Mucosa of descending colon (tissue), 3 donors: Measurements from ENCODE around the gene APOC3. TPM values are rescaled to one million over a fixed set of nuclear protein-coding genes. Genes with fewer than 3 reads are reported as not detected.

Experiments used
- ATAC-seq: fragments of 200-7000 bp; cut with Tn5 transposase; one replicate; pipeline ENCODE4 v1.9.1; 2020; ENCODE audit warnings: mild to moderate bottlenecking, moderate library complexity
- DNase-seq, 3 donors: peaks; one replicate each; pipeline ENCODE4 v3.0.0-alpha.2; 2020
- H3K36me3 ChIP-seq: fragments of 200-600 bp; one replicate; pipeline ENCODE4 v1.8.0; 2021; ENCODE audit warnings: low read depth, mild to moderate bottlenecking
- H3K4me1 ChIP-seq: fragments of 200-600 bp; one replicate; pipeline ENCODE4 v1.8.0; 2021; ENCODE audit warnings: low read depth, mild to moderate bottlenecking
- H3K4me3 ChIP-seq: fragments of 200-600 bp; one replicate; pipeline ENCODE4 v1.8.0; 2021; ENCODE audit warnings: mild to moderate bottlenecking
- H3K9me3 ChIP-seq: fragments of 200-600 bp; one replicate; pipeline ENCODE4 v1.8.0; 2021; ENCODE audit warnings: mild to moderate bottlenecking
- intact Hi-C, 2 donors: fragments of 100-400 bp; cut with DNase I in 1 of 2; cut with micrococcal nuclease in 1 of 2; formaldehyde crosslinking; loops; one replicate each; pipeline versions ENCODE4 v1.11.0 to v1.11.1; 2022; cut with DNase I, micrococcal nuclease
- total RNA-seq, 3 donors: library from RNA; stranded (reverse); fragmentation: NEBNext Ultra II Directional in 2 of 3; extraction: Animal tissue kit (Norgen Biotek cat#: 25700) in 2 of 3; gene quantifications; one replicate each; pipeline versions ENCODE4 v1.2.1 to v1.2.4, GENCODE V29; 2021 to 2023
- TF ChIP-seq, protein P1 (sequence below): fragments of 200-600 bp; IDR thresholded peaks from one replicate; pipeline ENCODE4 v1.8.0; 2022; ENCODE audit warnings: antibody characterized with exemption, mild to moderate bottlenecking
- donor health status: DM: no; HTN: no; CAD: no; lungs with moderate emphysema.
- donor health status: DM: no; HTN: no; CAD: no.
- donor health status: DM: no; HTN: yes; CAD: no.

APOC3 gene
- total RNA-seq, 3 donors from 2014 or later: 0.60 TPM; not detected in 2

GRCh38 chr11:116823031-116823843 is 6.5 kb upstream of the APOC3 start, which contains the start of gene APOA4:
Gene APOA4, minus strand, starts transcription at chr11:116823304. Its CDS starts 113 bp downstream, at chr11:116823191.
- intact Hi-C loops: no loop called here
- TF ChIP-seq, protein P1, sequence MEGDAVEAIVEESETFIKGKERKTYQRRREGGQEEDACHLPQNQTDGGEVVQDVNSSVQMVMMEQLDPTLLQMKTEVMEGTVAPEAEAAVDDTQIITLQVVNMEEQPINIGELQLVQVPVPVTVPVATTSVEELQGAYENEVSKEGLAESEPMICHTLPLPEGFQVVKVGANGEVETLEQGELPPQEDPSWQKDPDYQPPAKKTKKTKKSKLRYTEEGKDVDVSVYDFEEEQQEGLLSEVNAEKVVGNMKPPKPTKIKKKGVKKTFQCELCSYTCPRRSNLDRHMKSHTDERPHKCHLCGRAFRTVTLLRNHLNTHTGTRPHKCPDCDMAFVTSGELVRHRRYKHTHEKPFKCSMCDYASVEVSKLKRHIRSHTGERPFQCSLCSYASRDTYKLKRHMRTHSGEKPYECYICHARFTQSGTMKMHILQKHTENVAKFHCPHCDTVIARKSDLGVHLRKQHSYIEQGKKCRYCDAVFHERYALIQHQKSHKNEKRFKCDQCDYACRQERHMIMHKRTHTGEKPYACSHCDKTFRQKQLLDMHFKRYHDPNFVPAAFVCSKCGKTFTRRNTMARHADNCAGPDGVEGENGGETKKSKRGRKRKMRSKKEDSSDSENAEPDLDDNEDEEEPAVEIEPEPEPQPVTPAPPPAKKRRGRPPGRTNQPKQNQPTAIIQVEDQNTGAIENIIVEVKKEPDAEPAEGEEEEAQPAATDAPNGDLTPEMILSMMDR: no peak
- H3K4me3 ChIP-seq: no peak within 1 kb of the TSS
- ATAC-seq: no peak
- H3K9me3 ChIP-seq: no peaks in the 10 kb centered on the region
- no peaks in the 10 kb centered on the region for H3K36me3 ChIP-seq
- no peak for DNase-seq
- H3K4me1 ChIP-seq: no peaks in the 10 kb centered on the region

DNA sequence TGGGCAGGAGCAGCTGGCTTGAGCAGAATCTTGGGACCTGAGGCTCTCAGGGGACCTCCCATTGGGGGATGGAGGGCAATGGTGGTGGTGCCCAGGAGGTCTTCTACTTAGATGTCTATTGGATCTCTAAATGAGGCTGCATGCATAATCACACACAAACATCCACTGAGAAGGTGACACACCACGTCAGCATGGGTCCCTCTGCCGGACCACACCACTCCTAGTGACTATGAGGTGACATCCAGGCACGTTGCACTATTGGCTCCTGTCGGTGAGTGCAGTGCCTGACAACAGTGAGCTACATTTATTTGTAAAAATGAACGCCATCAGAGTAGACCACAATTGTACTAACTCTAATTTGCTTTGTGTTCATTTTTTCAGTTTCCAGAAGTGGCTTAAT is 4.3 kb upstream of the APOC3 start:
- intact Hi-C loops: no loop called here
- TF ChIP-seq, protein P1: no peak
- Histone ChIP-seq H3K9me3 (no peaks in the 10 kb centered on the region), H3K4me1 (no peaks in the 10 kb centered on the region), H3K36me3 (no peaks in the 10 kb centered on the region), H3K4me3 (no peak overlapping the region)
- ATAC-seq (no peak), DNase-seq (no peak)

- H3K9me3 ChIP-seq: no peaks in the 10 kb centered on the region
- H3K36me3 ChIP-seq: no peaks in the 10 kb centered on the region
- H3K4me1 ChIP-seq: no peaks in the 10 kb centered on the region
- no peak for DNase-seq
- no peak for ATAC-seq
- TF ChIP-seq, protein P1: no peak
- no peak overlapping the region for H3K4me3 ChIP-seq
- intact Hi-C loops: no loop called here
Measured at GRCh38 chr11:116825854-116826750, 3.6 kb upstream of the APOC3 start.

- H3K4me1 ChIP-seq: no peaks in the 10 kb centered on the region
- H3K9me3 ChIP-seq: no peaks in the 10 kb centered on the region
- ATAC-seq (no peak), DNase-seq (no peak)
- no peak overlapping the region for H3K4me3 ChIP-seq
- TF ChIP-seq, protein P1: no peak
- no peaks in the 10 kb centered on the region for H3K36me3 ChIP-seq
- intact Hi-C loops: no loop called here
Measured at GRCh38 chr11:116826751-116827431, 2.8 kb upstream of the APOC3 start.

GRCh38 chr11:116827461-116827860 is 2.2 kb upstream of the APOC3 start:
- TF ChIP-seq, protein P1: no peak
- Histone ChIP-seq H3K9me3 (no peaks in the 10 kb centered on the region), H3K36me3 (no peaks in the 10 kb centered on the region), H3K4me1 (no peaks in the 10 kb centered on the region), H3K4me3 (no peak overlapping the region)
- intact Hi-C loops: no loop called here
- ATAC-seq (no peak), DNase-seq (no peak)
